ENCODE measurements around the gene TBC1D2B.

DNA sequence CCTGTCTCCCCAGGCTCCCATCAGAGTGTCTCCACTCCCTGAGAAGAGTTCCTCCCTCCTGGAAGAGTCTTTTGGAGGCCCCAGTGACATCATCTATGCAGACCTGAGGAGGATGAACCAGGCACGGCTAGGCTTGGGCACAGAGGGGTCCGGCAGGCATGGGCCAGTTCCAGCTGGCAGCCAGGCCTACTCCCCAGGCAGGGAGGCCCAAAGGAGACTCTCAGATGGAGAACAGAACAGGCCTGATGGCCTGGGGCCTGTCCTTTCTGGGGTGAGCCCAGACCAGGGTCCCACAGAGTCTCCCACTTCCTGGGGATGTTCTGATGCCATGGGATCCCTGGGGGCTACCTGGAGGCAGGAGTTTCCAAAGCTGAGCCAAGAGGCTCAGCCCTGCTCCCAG lies 23.4 kb upstream of the TBC1D2B start:
- TF ChIP-seq POLR2A (IDR thresholded peaks at IDR 0.05), result no peak
- TF ChIP-seq, protein P1, sequence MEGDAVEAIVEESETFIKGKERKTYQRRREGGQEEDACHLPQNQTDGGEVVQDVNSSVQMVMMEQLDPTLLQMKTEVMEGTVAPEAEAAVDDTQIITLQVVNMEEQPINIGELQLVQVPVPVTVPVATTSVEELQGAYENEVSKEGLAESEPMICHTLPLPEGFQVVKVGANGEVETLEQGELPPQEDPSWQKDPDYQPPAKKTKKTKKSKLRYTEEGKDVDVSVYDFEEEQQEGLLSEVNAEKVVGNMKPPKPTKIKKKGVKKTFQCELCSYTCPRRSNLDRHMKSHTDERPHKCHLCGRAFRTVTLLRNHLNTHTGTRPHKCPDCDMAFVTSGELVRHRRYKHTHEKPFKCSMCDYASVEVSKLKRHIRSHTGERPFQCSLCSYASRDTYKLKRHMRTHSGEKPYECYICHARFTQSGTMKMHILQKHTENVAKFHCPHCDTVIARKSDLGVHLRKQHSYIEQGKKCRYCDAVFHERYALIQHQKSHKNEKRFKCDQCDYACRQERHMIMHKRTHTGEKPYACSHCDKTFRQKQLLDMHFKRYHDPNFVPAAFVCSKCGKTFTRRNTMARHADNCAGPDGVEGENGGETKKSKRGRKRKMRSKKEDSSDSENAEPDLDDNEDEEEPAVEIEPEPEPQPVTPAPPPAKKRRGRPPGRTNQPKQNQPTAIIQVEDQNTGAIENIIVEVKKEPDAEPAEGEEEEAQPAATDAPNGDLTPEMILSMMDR (IDR thresholded peaks at IDR 0.05), result no peak

All from heart left ventricle (tissue), 13 donors.